HCT116 (cell line): ENCODE results near the gene RAB9A.

Source experiments
- EZH2 ChIP-seq: fragments of 200-600 bp; sonication (generic); IDR thresholded peaks from 2 replicates; pipeline ENCODE4 v1.6.1; 2017; ENCODE audit warnings: antibody characterized with exemption, mixed run types
- POLR2A ChIP-seq: IDR thresholded peaks from 2 replicates; pipeline ENCODE4 v1.7.0; 2011; ENCODE audit warnings: borderline replicate concordance; ENCODE audit not compliant: insufficient read depth, insufficient read length; ENCODE audit errors: extremely low read depth
- SIN3A ChIP-seq: IDR thresholded peaks from 2 replicates; pipeline ENCODE4 v1.6.1; 2012; ENCODE audit warnings: low read depth
- ZFX ChIP-seq: fragments of 450-650 bp; IDR thresholded peaks from 2 replicates; pipeline ENCODE4 v1.6.1; 2017
- ZNF274 ChIP-seq: fragments of 200-500 bp; sonication (Bioruptor generic); IDR thresholded peaks from 2 replicates; pipeline ENCODE4 v1.6.1; 2014; ENCODE audit warnings: mild to moderate bottlenecking, low read depth, low read length, inconsistent platforms
- TF ChIP-seq, protein P1 (sequence below), 3 experiments: fragments of 200-600 bp in 1 of 3; sonication (generic) in 1 of 3; IDR thresholded peaks in 2 of 3; conservative IDR thresholded peaks in 1 of 3; 2 replicates each; pipeline ENCODE4 v1.5.1; 2012 to 2017; ENCODE audit warnings: low read depth in 2 of 3, low read length in 2 of 3, antibody characterized with exemption in 1 of 3, borderline replicate concordance in 1 of 3, control low read depth in 1 of 3, mild to moderate bottlenecking in 1 of 3, mixed read lengths in 1 of 3, mixed run types in 1 of 3, moderate library complexity in 1 of 3; ENCODE audit not compliant: insufficient read depth in 1 of 3
- TF ChIP-seq, protein P2 (sequence below): IDR thresholded peaks from 2 replicates; pipeline ENCODE4 v1.6.1; 2012; ENCODE audit warnings: low read depth
- TF ChIP-seq, protein P3 (sequence below): IDR thresholded peaks from 2 replicates; pipeline ENCODE4 v1.6.1; 2011; ENCODE audit warnings: mild to moderate bottlenecking, low read length, moderate library complexity; ENCODE audit not compliant: insufficient replicate concordance; ENCODE audit errors: extremely low read depth
- TF ChIP-seq, protein P4 (sequence below): IDR thresholded peaks from 2 replicates; pipeline ENCODE4 v1.6.1; 2012

DNA sequence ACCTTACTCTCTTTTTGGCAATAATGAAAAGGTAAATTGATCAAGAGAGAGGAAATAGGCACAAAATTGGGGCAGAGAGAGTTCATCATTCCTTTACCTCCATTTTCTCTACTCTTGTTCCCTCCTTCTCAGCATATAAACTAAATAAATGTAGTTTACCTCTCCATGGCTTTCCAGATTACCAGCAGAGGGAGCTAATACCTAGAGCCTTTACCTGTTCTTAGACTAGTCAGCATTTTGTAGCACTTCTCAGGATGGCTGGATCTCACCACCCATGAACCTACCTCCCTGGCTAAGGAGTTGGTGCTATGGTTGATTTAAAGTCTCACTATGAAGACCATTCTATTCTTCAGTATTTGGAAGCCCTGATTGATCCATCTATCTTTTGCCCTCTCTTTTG lies 61.3 kb downstream of the RAB9A start:
- TF ChIP-seq, protein P1, sequence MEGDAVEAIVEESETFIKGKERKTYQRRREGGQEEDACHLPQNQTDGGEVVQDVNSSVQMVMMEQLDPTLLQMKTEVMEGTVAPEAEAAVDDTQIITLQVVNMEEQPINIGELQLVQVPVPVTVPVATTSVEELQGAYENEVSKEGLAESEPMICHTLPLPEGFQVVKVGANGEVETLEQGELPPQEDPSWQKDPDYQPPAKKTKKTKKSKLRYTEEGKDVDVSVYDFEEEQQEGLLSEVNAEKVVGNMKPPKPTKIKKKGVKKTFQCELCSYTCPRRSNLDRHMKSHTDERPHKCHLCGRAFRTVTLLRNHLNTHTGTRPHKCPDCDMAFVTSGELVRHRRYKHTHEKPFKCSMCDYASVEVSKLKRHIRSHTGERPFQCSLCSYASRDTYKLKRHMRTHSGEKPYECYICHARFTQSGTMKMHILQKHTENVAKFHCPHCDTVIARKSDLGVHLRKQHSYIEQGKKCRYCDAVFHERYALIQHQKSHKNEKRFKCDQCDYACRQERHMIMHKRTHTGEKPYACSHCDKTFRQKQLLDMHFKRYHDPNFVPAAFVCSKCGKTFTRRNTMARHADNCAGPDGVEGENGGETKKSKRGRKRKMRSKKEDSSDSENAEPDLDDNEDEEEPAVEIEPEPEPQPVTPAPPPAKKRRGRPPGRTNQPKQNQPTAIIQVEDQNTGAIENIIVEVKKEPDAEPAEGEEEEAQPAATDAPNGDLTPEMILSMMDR (IDR thresholded peaks at IDR 0.05 in 2 of 3, conservative IDR thresholded peaks at IDR 0.05 in 1 of 3; ENCODE audit: borderline replicate concordance in 1 of 3, insufficient read depth in 1 of 3, low read depth in 2 of 3, low read length in 2 of 3), result peak; percentile 22 to 53 (median 48); a peak in 4 of 6 replicates
- TF ChIP-seq, protein P2, sequence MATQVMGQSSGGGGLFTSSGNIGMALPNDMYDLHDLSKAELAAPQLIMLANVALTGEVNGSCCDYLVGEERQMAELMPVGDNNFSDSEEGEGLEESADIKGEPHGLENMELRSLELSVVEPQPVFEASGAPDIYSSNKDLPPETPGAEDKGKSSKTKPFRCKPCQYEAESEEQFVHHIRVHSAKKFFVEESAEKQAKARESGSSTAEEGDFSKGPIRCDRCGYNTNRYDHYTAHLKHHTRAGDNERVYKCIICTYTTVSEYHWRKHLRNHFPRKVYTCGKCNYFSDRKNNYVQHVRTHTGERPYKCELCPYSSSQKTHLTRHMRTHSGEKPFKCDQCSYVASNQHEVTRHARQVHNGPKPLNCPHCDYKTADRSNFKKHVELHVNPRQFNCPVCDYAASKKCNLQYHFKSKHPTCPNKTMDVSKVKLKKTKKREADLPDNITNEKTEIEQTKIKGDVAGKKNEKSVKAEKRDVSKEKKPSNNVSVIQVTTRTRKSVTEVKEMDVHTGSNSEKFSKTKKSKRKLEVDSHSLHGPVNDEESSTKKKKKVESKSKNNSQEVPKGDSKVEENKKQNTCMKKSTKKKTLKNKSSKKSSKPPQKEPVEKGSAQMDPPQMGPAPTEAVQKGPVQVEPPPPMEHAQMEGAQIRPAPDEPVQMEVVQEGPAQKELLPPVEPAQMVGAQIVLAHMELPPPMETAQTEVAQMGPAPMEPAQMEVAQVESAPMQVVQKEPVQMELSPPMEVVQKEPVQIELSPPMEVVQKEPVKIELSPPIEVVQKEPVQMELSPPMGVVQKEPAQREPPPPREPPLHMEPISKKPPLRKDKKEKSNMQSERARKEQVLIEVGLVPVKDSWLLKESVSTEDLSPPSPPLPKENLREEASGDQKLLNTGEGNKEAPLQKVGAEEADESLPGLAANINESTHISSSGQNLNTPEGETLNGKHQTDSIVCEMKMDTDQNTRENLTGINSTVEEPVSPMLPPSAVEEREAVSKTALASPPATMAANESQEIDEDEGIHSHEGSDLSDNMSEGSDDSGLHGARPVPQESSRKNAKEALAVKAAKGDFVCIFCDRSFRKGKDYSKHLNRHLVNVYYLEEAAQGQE, result no peak
- TF ChIP-seq EZH2 (no peak), ZFX (no peak), POLR2A (no peak), ZNF274 (no peak), SIN3A (no peak)
- TF ChIP-seq, protein P3, sequence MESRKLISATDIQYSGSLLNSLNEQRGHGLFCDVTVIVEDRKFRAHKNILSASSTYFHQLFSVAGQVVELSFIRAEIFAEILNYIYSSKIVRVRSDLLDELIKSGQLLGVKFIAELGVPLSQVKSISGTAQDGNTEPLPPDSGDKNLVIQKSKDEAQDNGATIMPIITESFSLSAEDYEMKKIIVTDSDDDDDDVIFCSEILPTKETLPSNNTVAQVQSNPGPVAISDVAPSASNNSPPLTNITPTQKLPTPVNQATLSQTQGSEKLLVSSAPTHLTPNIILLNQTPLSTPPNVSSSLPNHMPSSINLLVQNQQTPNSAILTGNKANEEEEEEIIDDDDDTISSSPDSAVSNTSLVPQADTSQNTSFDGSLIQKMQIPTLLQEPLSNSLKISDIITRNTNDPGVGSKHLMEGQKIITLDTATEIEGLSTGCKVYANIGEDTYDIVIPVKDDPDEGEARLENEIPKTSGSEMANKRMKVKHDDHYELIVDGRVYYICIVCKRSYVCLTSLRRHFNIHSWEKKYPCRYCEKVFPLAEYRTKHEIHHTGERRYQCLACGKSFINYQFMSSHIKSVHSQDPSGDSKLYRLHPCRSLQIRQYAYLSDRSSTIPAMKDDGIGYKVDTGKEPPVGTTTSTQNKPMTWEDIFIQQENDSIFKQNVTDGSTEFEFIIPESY, result no peak
- TF ChIP-seq, protein P4, sequence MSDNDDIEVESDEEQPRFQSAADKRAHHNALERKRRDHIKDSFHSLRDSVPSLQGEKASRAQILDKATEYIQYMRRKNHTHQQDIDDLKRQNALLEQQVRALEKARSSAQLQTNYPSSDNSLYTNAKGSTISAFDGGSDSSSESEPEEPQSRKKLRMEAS, result no peak
